SH-SY5Y (cell line): ENCODE data around the gene TTK.

Source experiments
- GATA2 ChIP-seq: IDR thresholded peaks from 2 replicates; pipeline ENCODE4 v1.6.1; 2011; ENCODE audit warnings: mild to moderate bottlenecking, low read depth, low read length
- GATA3 ChIP-seq: IDR thresholded peaks from 2 replicates; pipeline ENCODE4 v1.6.1; 2011; ENCODE audit warnings: low read depth, mild to moderate bottlenecking, low read length, moderate library complexity

The TTK gene

DNA sequence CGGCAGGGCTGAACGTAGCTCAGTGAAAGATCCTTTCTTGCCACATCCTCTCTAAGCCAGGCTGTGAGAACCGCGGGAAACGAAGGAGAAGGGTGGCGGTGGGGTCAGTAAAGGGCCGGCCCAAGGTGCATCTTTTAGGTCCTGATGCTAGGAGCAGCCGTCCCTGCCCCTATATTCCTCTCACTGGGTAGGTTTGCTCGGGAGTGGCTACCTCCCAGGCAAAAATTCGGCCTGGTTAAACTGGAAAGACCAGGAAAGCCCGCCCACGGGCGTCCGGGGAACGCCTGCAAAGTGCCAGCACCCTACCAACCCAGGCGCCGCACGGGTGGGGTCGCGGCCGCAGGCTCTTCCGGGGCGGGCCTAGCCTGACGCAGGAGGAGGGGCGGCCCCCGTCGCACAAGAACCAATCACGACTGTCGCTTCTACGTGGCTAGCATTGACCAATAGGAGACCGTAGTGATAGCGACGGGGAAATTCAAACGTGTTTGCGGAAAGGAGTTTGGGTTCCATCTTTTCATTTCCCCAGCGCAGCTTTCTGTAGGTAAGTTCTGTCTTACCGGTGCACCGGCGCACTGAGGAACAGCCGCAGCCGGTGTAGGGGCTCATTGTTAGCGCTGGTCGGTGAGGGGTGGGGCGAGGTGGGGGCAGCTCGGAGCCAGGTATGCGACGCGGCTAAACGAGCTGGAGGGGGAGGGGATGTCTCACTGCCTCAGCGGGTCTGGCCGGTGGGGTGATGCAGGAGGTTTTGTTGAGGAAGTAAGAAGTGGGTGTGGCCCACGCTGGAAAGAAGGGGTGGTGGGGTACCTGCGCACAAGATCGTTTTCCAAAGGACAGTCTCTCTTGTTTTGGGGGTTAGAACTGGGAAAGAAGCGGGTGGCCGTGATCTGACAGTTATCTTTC lies at the start of gene TTK:
TTK (plus strand) TSS at position 477 of the 900 bp plus-strand sequence. CDS start 1,195 bp downstream, outside the sequence.
- TF ChIP-seq GATA3 = no peak
- TF ChIP-seq GATA2 = no peak

DNA sequence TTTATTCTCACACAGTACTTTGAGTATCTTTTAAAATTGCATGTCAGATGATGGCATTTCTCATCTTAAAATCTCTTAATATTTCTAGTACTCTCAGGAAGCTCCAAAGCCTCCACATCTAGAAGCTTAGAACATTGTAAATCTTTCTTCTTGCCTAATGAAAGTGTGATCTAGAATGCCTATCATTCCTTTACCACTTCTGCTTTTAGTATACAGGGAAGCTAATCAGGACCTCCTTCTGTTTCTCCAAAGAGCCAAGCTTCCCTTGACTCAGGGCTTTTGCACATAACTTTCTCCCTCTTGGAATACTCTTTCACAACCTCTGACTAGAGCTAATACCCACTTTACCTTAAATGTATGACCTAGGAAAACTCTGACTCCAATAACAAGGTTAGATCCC lies 49.6 kb upstream of the TTK start:
- TF ChIP-seq GATA2 (no peak), GATA3 (no peak)

DNA sequence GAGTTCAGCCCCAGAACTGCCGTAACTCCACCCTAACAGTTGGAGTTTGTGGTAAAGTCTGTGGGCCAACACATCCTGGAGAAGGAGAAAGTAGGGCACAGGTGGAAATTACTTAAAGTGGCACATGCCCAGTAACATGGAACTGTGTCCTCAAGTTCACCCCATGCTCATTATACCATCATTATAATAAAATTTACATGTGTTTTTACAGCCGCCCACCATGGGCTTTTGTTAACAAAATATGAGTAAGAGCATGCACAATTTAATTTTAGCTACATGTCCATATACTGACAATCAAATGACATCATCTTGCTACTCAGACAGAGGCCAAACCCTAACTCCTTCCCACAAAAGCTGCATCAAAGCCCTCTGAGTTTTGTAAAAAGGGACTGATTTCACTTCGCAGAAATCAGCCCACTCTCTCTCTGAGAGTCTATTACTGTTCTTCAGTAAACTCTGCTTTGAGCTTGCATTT lies 39.8 kb upstream of the TTK start:
- TF ChIP-seq GATA2 (no peak), GATA3 (no peak)

DNA sequence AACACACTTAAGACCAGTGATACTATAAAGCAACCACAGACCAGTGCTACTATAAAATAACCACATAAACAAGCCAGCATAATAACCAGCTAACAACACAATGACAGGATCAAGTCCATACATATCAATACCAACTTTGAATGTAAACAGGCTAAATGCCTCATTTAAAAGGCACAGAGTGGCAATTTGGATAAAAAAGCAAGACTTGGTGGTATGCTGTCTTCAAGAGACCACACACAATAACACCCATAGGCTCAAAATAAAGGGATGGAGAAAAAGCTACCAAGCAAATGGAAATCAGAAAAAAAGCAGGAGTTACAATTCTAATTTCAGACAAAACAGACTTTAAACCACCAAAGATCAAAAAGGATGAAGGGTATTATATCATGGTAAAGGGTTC lies 37.3 kb upstream of the TTK start:
- TF ChIP-seq GATA3 = no peak
- no peak for TF ChIP-seq GATA2

DNA sequence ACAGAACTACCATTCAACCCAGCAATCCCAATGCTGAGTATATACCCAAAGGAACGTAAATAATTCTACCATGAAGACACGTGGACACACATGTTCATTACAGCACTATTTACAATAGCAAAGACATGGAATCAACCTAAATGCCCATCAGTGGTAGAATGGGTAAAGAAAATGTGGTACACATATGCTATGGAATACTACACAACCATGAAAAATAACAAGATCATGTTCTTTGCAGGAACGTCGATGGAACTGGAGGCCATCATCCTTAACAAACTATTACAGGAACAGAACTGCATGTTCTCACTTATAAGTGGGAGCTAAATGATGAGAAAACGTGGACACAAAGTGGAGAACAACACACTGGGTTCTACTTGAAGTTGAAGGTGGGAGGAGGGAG lies 34.7 kb upstream of the TTK start:
- TF ChIP-seq GATA2 (no peak), GATA3 (no peak)

DNA sequence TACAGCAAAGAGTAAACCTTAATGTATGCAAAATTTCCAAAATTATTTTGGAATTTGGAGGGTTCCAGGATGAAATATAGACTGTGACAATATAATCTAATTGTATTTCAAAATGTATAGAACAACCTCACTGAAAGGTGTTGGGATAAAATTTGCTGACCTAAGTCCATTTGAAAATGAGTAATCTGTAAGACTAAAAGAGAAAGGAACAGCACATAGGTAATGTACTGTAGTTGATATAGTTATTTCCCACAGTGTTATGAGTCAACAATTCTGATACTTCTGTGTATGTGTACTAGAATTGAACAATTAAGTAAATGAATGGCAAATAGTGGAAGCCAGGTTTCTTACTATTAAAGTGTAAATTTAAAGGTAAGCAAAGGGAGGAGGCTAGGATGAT lies 33.3 kb upstream of the TTK start:
- TF ChIP-seq GATA2 (no peak), GATA3 (no peak)

DNA sequence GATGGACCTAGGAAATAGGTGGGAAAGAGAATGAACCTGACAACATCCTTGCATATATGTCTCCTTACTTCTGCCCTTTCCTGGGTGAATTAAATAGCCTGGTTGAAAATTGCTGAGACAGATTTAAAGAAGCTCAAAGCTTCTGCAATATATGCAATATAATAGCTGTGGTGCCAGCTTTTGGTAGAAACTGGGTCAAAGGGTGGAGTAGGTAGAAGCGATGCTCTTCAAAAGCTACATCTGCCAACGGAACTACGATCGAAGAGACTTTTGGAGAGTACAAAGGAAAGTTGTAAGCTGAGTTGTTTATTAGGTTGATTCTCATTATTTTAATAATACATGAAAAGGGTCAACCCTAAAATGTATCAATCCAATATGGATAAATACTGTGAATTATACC lies 22.8 kb upstream of the TTK start:
- TF ChIP-seq GATA2 = no peak
- no peak for TF ChIP-seq GATA3

DNA sequence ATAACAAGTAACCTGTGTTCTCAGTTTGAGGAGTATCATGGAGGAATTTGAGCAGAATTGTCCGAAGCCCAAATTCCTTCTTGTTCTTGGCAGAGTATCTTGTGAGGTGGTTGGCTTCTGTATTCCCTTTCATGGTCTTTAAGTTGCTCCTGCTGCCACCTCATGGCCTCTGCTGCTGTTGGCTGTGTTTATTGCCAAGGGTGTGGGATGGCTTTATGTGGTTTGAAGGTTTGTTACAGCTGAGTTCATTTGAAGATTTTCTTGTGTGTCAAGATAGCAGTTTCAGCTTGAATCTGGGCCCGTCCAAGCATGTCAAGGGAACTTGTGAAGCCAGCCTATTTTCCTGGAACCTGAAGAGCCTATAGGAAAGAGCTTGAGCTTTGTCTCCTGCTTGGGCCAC lies 20.2 kb upstream of the TTK start:
- TF ChIP-seq GATA3 = no peak
- no peak for TF ChIP-seq GATA2

DNA sequence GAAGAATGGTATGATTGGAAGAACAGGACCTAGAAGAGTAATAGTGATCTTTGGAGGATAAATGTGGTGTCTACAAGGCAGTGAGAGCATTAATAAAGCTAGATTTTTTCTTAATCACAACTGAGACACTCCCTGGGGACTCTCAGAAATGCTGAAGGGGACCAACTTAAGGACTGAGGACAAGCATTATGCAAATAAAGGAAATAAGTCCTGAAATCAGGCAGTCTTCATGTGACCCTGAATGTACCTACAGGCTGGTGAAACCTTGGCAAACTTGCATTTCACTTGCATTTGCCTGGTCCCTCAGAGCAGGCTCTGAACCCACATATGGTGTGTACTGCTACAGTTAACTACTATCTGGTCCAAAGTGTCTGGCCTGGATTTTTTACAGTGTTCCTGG lies 19.3 kb upstream of the TTK start:
- no peak for TF ChIP-seq GATA2
- TF ChIP-seq GATA3 = no peak

DNA sequence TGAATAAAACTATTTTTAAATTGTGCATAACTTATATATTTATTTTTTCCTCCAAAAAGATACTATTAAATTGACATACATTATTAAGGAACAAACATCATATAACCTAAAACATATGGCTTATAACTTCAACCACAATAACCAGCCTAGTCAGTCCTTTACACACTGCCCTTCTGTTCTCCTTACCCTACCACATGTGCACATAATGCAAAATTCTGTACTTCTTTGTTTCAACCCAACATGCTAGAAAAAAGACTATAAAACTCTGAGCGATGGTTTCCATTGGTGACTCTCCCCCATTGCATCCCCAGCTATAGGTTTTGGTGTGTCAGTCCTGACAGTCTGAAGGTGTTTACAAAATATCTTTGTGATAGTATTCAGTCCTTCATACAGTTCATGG lies 14.8 kb upstream of the TTK start:
- TF ChIP-seq GATA2 = no peak
- no peak for TF ChIP-seq GATA3

DNA sequence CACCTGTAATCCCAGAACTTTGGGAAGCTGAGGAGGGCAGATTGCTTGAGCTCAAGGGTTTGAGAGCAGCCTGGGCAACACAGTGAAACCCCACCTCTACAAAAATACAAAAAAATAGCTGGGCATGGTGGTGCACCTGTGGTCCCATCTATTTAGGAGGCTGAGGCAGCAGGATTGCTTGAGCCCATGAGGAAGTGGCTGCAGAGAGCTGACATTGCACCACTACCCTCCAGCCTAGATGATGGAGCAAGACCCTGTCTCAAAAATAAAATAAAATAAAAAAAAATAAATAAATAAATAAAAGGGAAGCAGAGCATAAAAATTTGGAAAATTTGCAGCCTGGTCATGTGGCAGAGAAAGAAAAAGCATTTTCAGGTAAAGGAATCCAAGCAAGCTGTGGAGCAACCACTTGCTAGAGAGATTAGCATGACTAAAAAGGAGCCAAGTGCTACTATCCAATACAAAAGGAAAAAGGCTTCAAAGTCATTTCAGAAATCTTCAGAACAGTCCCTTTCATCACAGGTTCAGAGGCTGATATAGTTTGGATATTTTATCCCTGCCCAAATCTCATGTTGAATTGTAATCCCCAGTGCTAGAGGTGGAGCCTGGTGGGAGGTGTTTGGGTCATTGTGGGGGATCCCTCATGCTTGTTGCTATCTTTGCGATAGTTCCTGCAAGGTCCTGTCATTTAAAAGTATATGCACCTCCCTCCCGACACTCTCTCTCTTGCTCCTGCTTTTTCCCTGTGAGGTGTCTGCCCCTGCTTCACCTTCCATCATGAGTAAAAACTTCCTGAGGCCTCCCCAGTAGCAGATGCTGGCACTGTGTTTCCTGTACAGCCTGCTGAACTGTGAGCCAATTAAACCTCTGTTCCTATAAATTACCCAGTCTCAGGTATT lies 11.2 kb upstream of the TTK start:
- TF ChIP-seq GATA3 = no peak
- TF ChIP-seq GATA2 = no peak

DNA sequence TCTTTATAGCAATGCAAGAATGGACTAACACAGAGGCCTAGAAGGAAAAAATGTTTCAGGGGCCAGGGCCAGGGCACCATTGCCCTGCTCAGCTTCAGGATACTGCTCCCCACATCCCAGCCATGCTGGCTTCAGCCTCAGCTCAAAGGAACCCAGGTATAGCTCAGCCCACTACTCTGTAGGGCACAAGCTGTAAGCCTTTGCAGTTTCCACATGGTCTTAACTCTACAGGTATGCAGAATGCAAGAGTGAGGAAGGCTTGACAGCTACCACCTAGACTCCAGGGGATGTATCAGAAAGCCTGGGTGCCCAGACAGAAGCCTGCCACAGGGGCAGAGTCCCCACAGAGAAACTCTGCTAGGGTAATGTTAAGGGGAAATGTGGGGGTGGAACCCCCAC lies 10.5 kb upstream of the TTK start:
- TF ChIP-seq GATA2 (no peak), GATA3 (no peak)

DNA sequence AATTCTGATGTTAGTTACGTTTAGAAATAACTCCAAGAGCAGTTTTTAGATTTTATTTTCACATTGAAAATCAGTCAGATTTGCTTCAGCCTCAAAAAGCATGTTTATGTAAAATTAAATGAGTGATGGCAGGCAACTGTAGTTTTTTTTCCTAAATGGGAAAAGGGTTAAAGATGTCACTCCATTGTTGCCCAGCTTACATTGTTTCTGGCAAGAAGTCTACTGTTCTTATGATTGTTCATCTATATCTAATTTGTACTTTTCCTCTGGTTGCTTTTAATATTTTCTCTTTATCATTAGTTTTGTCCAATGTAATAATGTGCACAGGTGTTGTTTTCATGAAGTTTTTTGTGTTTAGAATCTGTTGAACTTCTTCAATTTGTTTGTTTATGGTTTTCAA lies 6.7 kb upstream of the TTK start:
- no peak for TF ChIP-seq GATA2
- TF ChIP-seq GATA3 = no peak

DNA sequence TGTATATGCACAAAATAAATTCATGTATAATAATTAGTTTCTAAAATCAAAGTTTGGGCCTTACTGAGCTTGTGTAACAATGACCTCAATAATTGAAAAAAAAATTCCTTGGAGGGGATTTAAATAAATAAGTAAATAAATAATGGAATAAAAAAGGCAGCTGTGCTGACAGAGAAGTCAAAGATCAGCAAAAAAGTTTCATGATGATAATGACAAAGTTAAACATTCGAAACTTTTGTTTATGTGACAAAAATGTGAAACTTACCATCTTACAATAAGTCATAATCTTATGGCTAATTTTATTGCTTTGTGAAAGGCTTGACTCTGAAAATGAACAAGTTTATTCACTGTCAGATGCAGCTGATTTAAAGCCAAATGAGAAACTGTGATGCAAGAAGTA lies 3.1 kb upstream of the TTK start:
- no peak for TF ChIP-seq GATA2
- TF ChIP-seq GATA3 = no peak
